GM12878 (cell line): ENCODE results near the gene HOTAIR. TPM values are rescaled to one million over a fixed set of nuclear protein-coding genes. Genes with fewer than 3 reads are reported as not detected.

Experiments
- ATAC-seq: fragments of 200-7000 bp; cut with Tn5 transposase; 3 replicates; pipeline ENCODE4 v1.9.1; 2020; ENCODE audit warnings: mild to moderate bottlenecking, moderate library complexity
- BruUV-seq: library from RNA; stranded (reverse); fragments of 400-500 nt; replicated peaks from 2 replicates; lab custom pipeline; 2021; lab: Mats Ljungman, UMichigan
- CTCF ChIA-PET: fragments of 300-600 bp; sonication (Branson Sonifier 250); formaldehyde crosslinking; extraction: SDS; loops from one replicate; lab custom pipeline; 2021; ENCODE audit warnings: inconsistent platforms; lab: Yijun Ruan, JAX
- POLR2A ChIA-PET: fragments of 350-600 bp; formaldehyde crosslinking; extraction: SDS; loops from one replicate; lab custom pipeline; 2021; ENCODE audit warnings: inconsistent platforms; lab: Charles Lee
- RAD21 ChIA-PET: fragments of 300-600 bp; sonication (Branson Sonifier 250); formaldehyde crosslinking; loops from one replicate; lab custom pipeline; 2023; ENCODE audit warnings: antibody characterized with exemption; ENCODE audit not compliant: unreplicated experiment; lab: Charles Lee
- SMC1A ChIA-PET: fragments of 300-600 bp; sonication (Branson Sonifier 250); formaldehyde crosslinking; loops from one replicate; lab custom pipeline; 2023; ENCODE audit not compliant: unreplicated experiment, uncharacterized antibody; lab: Charles Lee
- DNase-seq: peaks from one replicate; pipeline ENCODE4 v3.0.0-alpha.2; 2011; ENCODE audit warnings: low read depth, low spot score
- FAIRE-seq: peaks from 3 replicates; lab custom pipeline; 2011; peaks lifted over from hg19 to GRCh38; lab: Jason Lieb, UNC
- H2AFZ ChIP-seq: 2 replicates; pipeline ENCODE4 v1.6.0; 2011; ENCODE audit warnings: low read depth, low read length, control low read depth; ENCODE audit not compliant: control insufficient read depth
- H3K27ac ChIP-seq: 2 replicates; pipeline ENCODE4 v1.5.1; 2011; ENCODE audit warnings: control low read depth; ENCODE audit not compliant: control insufficient read depth, insufficient read depth
- H3K27me3 ChIP-seq, 2 experiments: replicated peaks in 1 of 2; 2 replicates each; pipeline versions ENCODE4 v1.6.0 to v1.6.1; 2011; ENCODE audit warnings: low read length in 1 of 2; ENCODE audit not compliant: control insufficient read depth in 2 of 2, insufficient read depth in 2 of 2
- H3K36me3 ChIP-seq, 2 experiments: 2 replicates each; pipeline ENCODE4 v1.5.1; 2011; ENCODE audit warnings: low read length in 1 of 2; ENCODE audit not compliant: control insufficient read depth in 2 of 2, insufficient read depth in 2 of 2
- H3K4me1 ChIP-seq: 2 replicates; pipeline ENCODE4 v1.6.1; 2011; ENCODE audit warnings: mild to moderate bottlenecking, low read length, moderate library complexity, mixed read lengths; ENCODE audit not compliant: control insufficient read depth, insufficient read depth
- H3K4me2 ChIP-seq: 2 replicates; pipeline ENCODE4 v1.6.0; 2011; ENCODE audit warnings: control low read depth; ENCODE audit not compliant: control insufficient read depth, insufficient read depth
- H3K4me3 ChIP-seq: fragments of 200-600 bp; sonication (generic); 2 replicates; pipeline ENCODE4 v1.5.1; 2016
- H3K79me2 ChIP-seq: 2 replicates; pipeline ENCODE4 v1.6.0; 2011; ENCODE audit warnings: low read length; ENCODE audit not compliant: control insufficient read depth, insufficient read depth
- H3K9ac ChIP-seq: 2 replicates; pipeline ENCODE4 v1.8.0; 2011; ENCODE audit warnings: low read length, control low read depth, mixed read lengths; ENCODE audit not compliant: control insufficient read depth, insufficient read depth
- H3K9me3 ChIP-seq: replicated peaks from 3 replicates; pipeline ENCODE4 v1.5.1; 2011; ENCODE audit warnings: mild to moderate bottlenecking, low read length; ENCODE audit not compliant: control insufficient read depth, insufficient read depth
- H4K20me1 ChIP-seq: 2 replicates; pipeline ENCODE4 v1.6.0; 2011; ENCODE audit not compliant: control insufficient read depth, insufficient read depth
- EZH2 ChIP-seq: IDR thresholded peaks from 2 replicates; pipeline ENCODE4 v1.6.1; 2012; ENCODE audit warnings: low read depth, mild to moderate bottlenecking, control low read depth, inconsistent platforms, low read length, borderline replicate concordance; ENCODE audit not compliant: control insufficient read depth
- MYB ChIP-seq: fragments of 150-350 bp; IDR thresholded peaks from 2 replicates; pipeline ENCODE4 v1.6.1; 2014; ENCODE audit warnings: mild to moderate bottlenecking, low read depth, low read length, borderline replicate concordance
- RFX5 ChIP-seq: IDR thresholded peaks from 2 replicates; pipeline ENCODE4 v1.6.1; 2011; ENCODE audit warnings: low read depth, low read length, improper control_type of control experiment
- SUZ12 ChIP-seq: fragments of 200-600 bp; sonication (generic); IDR thresholded peaks from one replicate; pipeline ENCODE4 v1.6.1; 2018; ENCODE audit warnings: antibody characterized with exemption, mild to moderate bottlenecking; ENCODE audit not compliant: unreplicated experiment
- TAF1 ChIP-seq: IDR thresholded peaks from 2 replicates; pipeline ENCODE4 v1.6.1; 2011; ENCODE audit warnings: mild to moderate bottlenecking, low read depth, low read length, borderline replicate concordance
- WGBS: methylation state at CpG from one replicate; pipeline ENCODE4 v1.1.6; 2016; ENCODE audit warnings: low lambda C conversion rate; ENCODE audit not compliant: insufficient replicate concordance, insufficient coverage; ENCODE audit errors: missing lambda C conversion rate; 5-methylcytosine and 5-hydroxymethylcytosine counted together
- in situ Hi-C: fragments of 300-500 bp; cut with MboI; formaldehyde crosslinking; loops from 9 replicates; pipeline ENCODE4 v1.14.3; 2018; ENCODE audit warnings: mixed read lengths
- intact Hi-C: fragments of 100-400 bp; cut with micrococcal nuclease; formaldehyde crosslinking; loops from one replicate; pipeline ENCODE4 v1.14.2; 2022; ENCODE audit not compliant: unreplicated experiment
- polyA plus RNA-seq, 11 experiments: library from polyadenylated mRNA; depleted of rRNA in 4 of 11; unstranded in 6 of 11; stranded (reverse) in 5 of 11; fragments of >200 nt; fragmentation: Nextera tagmentation in 4 of 11; fragmentation: Illumina TruSeq in 1 of 11; extraction: Ambion mirVana in 4 of 11; extraction: Trizol in 1 of 11; gene quantifications; 1 replicate in 1 of 11; 2 replicates in 10 of 11; pipeline versions ENCODE4 v1.2.1 to v1.2.3, GENCODE V29; 2011 to 2016; ENCODE audit warnings: inconsistent platforms in 2 of 11, missing spikeins in 2 of 11, low read depth in 1 of 11
- total RNA-seq, 4 experiments: library from RNA; depleted of rRNA in 3 of 4; stranded (reverse); fragments of >200 nt in 3 of 4; fragmentation: Illumina TruSeq in 1 of 4; extraction: Trizol in 1 of 4; gene quantifications; 2 replicates each; pipeline versions ENCODE4 v1.2.1 to v1.2.3, GENCODE V29; 2013 to 2021

HOTAIR gene
- total and polyA plus RNA-seq, 10 of the 15 experiments (the other 5 are each of a cell fraction or from before 2014, with no cell fraction given) = not detected

DNA sequence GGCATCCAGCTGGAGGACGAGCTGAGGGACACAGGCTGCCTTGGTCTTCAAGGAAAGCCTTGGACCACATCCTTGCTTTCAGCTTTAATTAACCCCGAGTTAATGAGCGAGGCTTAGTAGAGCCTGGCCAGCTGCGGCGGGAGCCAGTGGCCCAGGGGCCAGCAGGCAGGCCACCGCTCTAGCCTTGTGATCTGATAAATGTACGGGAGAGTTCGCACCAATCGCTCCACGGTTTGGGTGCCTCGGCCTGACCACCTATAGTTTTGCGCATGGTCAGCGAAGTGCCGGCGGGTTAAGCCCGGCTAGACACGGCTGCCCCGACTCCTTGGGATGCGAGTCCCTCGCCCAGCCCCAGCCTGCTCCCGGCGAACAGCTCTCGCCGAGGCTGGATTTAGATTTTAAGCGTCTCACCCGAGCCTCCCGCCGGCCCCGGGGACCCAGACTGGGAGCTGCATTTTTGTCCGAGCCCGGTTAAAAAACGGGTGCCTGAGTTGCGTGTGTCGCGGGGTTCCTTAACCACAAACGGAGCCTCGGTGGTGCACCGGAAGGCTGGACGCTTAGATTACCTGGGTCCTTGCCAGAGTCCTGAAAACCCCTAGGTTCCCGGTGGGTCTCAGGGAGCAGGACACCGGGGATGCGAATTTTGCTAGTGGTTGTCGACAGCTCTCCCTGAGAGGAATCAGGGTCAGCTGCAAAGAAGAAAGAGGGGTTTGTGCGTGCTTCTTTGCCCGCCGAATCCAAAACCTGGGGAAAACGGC is 23.0 kb downstream of the HOTAIR start:
- 26% methylated on average over 47 of the region's 47 CpGs for WGBS
- CTCF ChIA-PET = interaction anchor here (0.6 kb wide), 1 partner anchor 13 kb away, joined by 3 read pairs; no protein-coding TSS in a partner anchor
- intact Hi-C loops = no loop called here
- no peak overlapping the region for H3K4me3 ChIP-seq
- no peak for ATAC-seq
- H3K4me2 ChIP-seq = no peak overlapping the region
- H2AFZ ChIP-seq = no peak overlapping the region
- H3K27me3 ChIP-seq = peaks cover 37 to 43% of the 10 kb centered on the region in 2 experiments
- no peak for DNase-seq
- SMC1A ChIA-PET = no interaction called here
- TF ChIP-seq RFX5 (no peak), EZH2 (peak; percentile 61; the same call in 1 of the 2 replicates)
- no peaks in the 10 kb centered on the region for H3K79me2 ChIP-seq
- H3K4me1 ChIP-seq = no peaks in the 10 kb centered on the region
- no peaks in the 10 kb centered on the region for H4K20me1 ChIP-seq
- no peak overlapping the region for H3K9ac ChIP-seq
- RAD21 ChIA-PET = interaction anchor here (1.3 kb wide), 1 partner anchor 249 kb away, joined by 3 read pairs; no protein-coding TSS in a partner anchor
- H3K27ac ChIP-seq = no peak overlapping the region
- POLR2A ChIA-PET = no interaction called here
- H3K36me3 ChIP-seq = no peaks in the 10 kb centered on the region
- no peak for FAIRE-seq
- in situ Hi-C loops = no loop called here
- H3K9me3 ChIP-seq = no peaks in the 10 kb centered on the region
- BruUV-seq = no TSS peak

DNA sequence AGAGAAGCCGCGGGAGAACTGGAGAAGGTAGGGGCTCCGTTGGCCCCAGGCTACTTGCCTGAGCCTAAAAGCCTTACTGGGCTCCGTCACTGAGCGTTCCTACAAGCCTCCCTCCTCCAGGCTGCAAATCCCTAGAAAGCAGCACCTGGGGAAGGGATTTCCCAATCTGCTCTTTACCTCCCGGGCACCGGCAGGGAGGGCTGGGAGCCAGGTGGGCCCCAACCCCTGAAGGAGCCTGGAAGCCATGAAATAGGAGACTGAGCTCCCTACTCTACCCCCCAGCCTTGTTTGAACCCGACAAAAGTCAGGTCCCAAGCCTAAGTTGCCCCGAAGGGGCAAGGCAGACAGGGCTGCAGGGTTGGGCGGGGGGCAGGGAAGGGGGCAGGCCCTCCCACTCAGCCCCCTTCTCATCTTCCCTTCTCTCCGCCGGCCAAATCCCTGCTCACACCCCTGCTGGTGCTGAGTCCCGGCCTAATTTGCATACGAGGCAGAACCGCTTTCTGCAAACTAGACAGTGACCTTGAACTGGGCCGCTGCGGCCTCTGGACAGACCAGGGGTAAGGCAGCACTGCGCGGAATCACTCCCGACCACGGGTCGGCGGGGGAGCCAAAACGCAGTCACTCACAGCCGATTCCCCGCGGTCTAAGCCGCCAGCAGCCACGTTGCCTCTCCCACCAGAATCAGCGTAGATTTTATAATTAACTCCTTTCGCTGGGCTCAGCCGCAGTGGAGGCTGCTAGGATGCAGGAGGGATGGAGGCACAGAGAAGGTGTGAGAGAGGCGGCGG is 23.8 kb downstream of the HOTAIR start:
- ChIA-PET SMC1A (no interaction called here), CTCF (no interaction called here), RAD21 (no interaction called here), POLR2A (no interaction called here)
- no peak overlapping the region for H2AFZ ChIP-seq
- DNase-seq (no peak), FAIRE-seq (no peak), ATAC-seq (no peak)
- H4K20me1 ChIP-seq = no peaks in the 10 kb centered on the region
- H3K4me2 ChIP-seq = no peak overlapping the region
- in situ Hi-C loops = no loop called here
- no peak overlapping the region for H3K27ac ChIP-seq
- H3K9me3 ChIP-seq = no peaks in the 10 kb centered on the region
- TF ChIP-seq SUZ12 (peak; percentile 36), MYB (no peak), TAF1 (no peak)
- peaks cover 35 to 37% of the 10 kb centered on the region in 2 experiments for H3K27me3 ChIP-seq
- intact Hi-C loops = no loop called here
- H3K36me3 ChIP-seq = no peaks in the 10 kb centered on the region
- no peak overlapping the region for H3K9ac ChIP-seq
- 43% methylated on average over 34 of the region's 34 CpGs for WGBS
- no peaks in the 10 kb centered on the region for H3K79me2 ChIP-seq
- H3K4me1 ChIP-seq = no peaks in the 10 kb centered on the region
- BruUV-seq = no TSS peak
- no peak overlapping the region for H3K4me3 ChIP-seq
